GM06990 (cell line): ENCODE measurements around the gene ARL15.
"Not testable (repeated sequence)": the region's sequence is repeated elsewhere in the genome, so short reads cannot be mapped to it uniquely, and the experiment has no call there.

ENCODE experiments used
- DNase-seq: peaks from one replicate; pipeline ENCODE4 v3.0.0-alpha.2; 2011; ENCODE audit not compliant: insufficient read length; ENCODE audit errors: extremely low read depth
- H3K27me3 ChIP-seq: replicated peaks from 2 replicates; pipeline ENCODE4 v1.6.0; 2011; ENCODE audit warnings: low read length; ENCODE audit not compliant: control insufficient read depth, insufficient read depth
- H3K36me3 ChIP-seq: 2 replicates; pipeline ENCODE4 v1.5.1; 2011; ENCODE audit warnings: low read length; ENCODE audit not compliant: control insufficient read depth, insufficient read depth
- H3K4me3 ChIP-seq: replicated peaks from 2 replicates; pipeline ENCODE4 v1.5.1; 2011; ENCODE audit warnings: low read depth, mild to moderate bottlenecking, control low read depth, low read length
- CTCF ChIP-seq: IDR thresholded peaks from 2 replicates; pipeline ENCODE4 v1.5.1; 2011; ENCODE audit warnings: low read length, control low read depth, mild to moderate bottlenecking, inconsistent platforms; ENCODE audit not compliant: insufficient read depth, poor library complexity, severe bottlenecking

Gene ARL15

GRCh38 chr5:53994148-53994547, 316.2 kb downstream of the ARL15 start:
- H3K36me3 ChIP-seq, result no peaks in the 10 kb centered on the region
- no peak for TF ChIP-seq CTCF
- DNase-seq, result no peak

GRCh38 chr5:53991942-53992341, 318.4 kb downstream of the ARL15 start:
- peak; percentile 32 for TF ChIP-seq CTCF
- Histone ChIP-seq H3K36me3 (no peaks in the 10 kb centered on the region), H3K27me3 (no peaks in the 10 kb centered on the region), H3K4me3 (no peak overlapping the region)
- no peak for DNase-seq

More at GRCh38 chr5:53994148-53994547, 316.2 kb downstream of the ARL15 start:
- no peaks in the 10 kb centered on the region for H3K27me3 ChIP-seq
- H3K4me3 ChIP-seq, result no peak overlapping the region

- TF ChIP-seq CTCF, result no peak
- no peak for DNase-seq
Measured at GRCh38 chr5:53987101-53987500, 323.3 kb downstream of the ARL15 start.

GRCh38 chr5:53985796-53986195, 324.6 kb downstream of the ARL15 start:
- no peak for TF ChIP-seq CTCF
- H3K36me3 ChIP-seq, result no peaks in the 10 kb centered on the region

More at GRCh38 chr5:53987101-53987500, 323.3 kb downstream of the ARL15 start:
- no peak overlapping the region for H3K4me3 ChIP-seq
- H3K27me3 ChIP-seq, result no peaks in the 10 kb centered on the region
- no peaks in the 10 kb centered on the region for H3K36me3 ChIP-seq

GRCh38 chr5:53984971-53985370, 325.4 kb downstream of the ARL15 start:
- no peak for TF ChIP-seq CTCF
- no peak for DNase-seq
- Histone ChIP-seq H3K36me3 (no peaks in the 10 kb centered on the region), H3K4me3 (no peak overlapping the region), H3K27me3 (no peaks in the 10 kb centered on the region)

More at GRCh38 chr5:53985796-53986195, 324.6 kb downstream of the ARL15 start:
- no peak for DNase-seq
- H3K27me3 ChIP-seq, result no peaks in the 10 kb centered on the region
- no peak overlapping the region for H3K4me3 ChIP-seq

GRCh38 chr5:53983568-53984460, 326.6 kb downstream of the ARL15 start:
- Histone ChIP-seq H3K36me3 (no peaks in the 10 kb centered on the region), H3K4me3 (no peak overlapping the region), H3K27me3 (no peaks in the 10 kb centered on the region)
- TF ChIP-seq CTCF, result no peak
- DNase-seq, result no peak

- not testable (repeated sequence) for H3K4me3 ChIP-seq, H3K36me3 ChIP-seq, DNase-seq, H3K27me3 ChIP-seq
Measured at GRCh38 chr5:53982319-53982718, 328.1 kb downstream of the ARL15 start.
